Stimulated activated naive CD4-positive, alpha-beta T cell treated with Interleukin-2 at 50 U/mL for 16 hours (primary cell): ENCODE data around the gene FBXO24.
"Not testable (repeated sequence)": the region's sequence is repeated elsewhere in the genome, so short reads cannot be mapped to it uniquely, and the experiment has no call there.

Source experiments
- DNase-seq: peaks from one replicate; lab custom pipeline; 2025; lab: John Stamatoyannopoulos, UW

Gene FBXO24

GRCh38 chr7:100586266-100587025 is at the start of gene FBXO24:
Gene FBXO24, plus strand, starts transcription at chr7:100586328. Its CDS starts 298 bp downstream, at chr7:100586626.
- peak; percentile 99 for DNase-seq

- DNase-seq = not testable (repeated sequence)
These were observed 49.4 kb upstream of the FBXO24 start for GRCh38 chr7:100536695-100537094.

- no peak for DNase-seq
These were observed 47.8 kb upstream of the FBXO24 start for GRCh38 chr7:100538348-100538653.

GRCh38 chr7:100538654-100539435 is 47.3 kb upstream of the FBXO24 start, which contains the start of gene AGFG2:
Gene AGFG2, plus strand, starts transcription at chr7:100539203. Its CDS starts 144 bp downstream, at chr7:100539347.
- peak; percentile 100 for DNase-seq

GRCh38 chr7:100539436-100540006 is 46.6 kb upstream of the FBXO24 start:
- no peak for DNase-seq

GRCh38 chr7:100540073-100540723 is 45.9 kb upstream of the FBXO24 start:
- DNase-seq = no peak

- not testable (repeated sequence) for DNase-seq
These were observed 44.8 kb upstream of the FBXO24 start for GRCh38 chr7:100541309-100541708.

GRCh38 chr7:100543586-100543985 is 42.5 kb upstream of the FBXO24 start:
- no peak for DNase-seq

GRCh38 chr7:100544386-100544785 is 41.7 kb upstream of the FBXO24 start:
- peak; percentile 16 for DNase-seq

- no peak for DNase-seq
These were observed 41.2 kb upstream of the FBXO24 start for GRCh38 chr7:100544967-100545359.

- peak; percentile 65 for DNase-seq
These were observed 40.6 kb upstream of the FBXO24 start for GRCh38 chr7:100545360-100546128.

- DNase-seq = no peak
These were observed 39.8 kb upstream of the FBXO24 start for GRCh38 chr7:100546129-100546925.

GRCh38 chr7:100546926-100547800 is 39.0 kb upstream of the FBXO24 start:
- peak; percentile 31 for DNase-seq

- DNase-seq = no peak
These were observed 38.3 kb upstream of the FBXO24 start for GRCh38 chr7:100547872-100548271.

GRCh38 chr7:100548446-100548845 is 37.7 kb upstream of the FBXO24 start:
- not testable (repeated sequence) for DNase-seq

GRCh38 chr7:100552532-100552931 is 33.6 kb upstream of the FBXO24 start:
- no peak for DNase-seq

- DNase-seq = no peak
These were observed 33.1 kb upstream of the FBXO24 start for GRCh38 chr7:100553032-100553431.

GRCh38 chr7:100555701-100556100 is 30.4 kb upstream of the FBXO24 start:
- DNase-seq = no peak

- DNase-seq = no peak
These were observed 29.6 kb upstream of the FBXO24 start for GRCh38 chr7:100556541-100556940.

GRCh38 chr7:100559127-100559526 is 27.0 kb upstream of the FBXO24 start:
- DNase-seq = no peak
